Pancreas (tissue), 10 donors: Measurements from ENCODE around the gene FAM76A. TPM values are rescaled to one million over a fixed set of nuclear protein-coding genes. Genes with fewer than 3 reads are reported as not detected.
"Not testable (repeated sequence)": the region's sequence is repeated elsewhere in the genome, so short reads cannot be mapped to it uniquely, and the experiment has no call there.

Source experiments
- ATAC-seq, 4 donors: fragments of 200-7000 bp; cut with Tn5 transposase; one replicate each; pipeline versions ENCODE4 v1.8.0 to v1.9.1; 2020; ENCODE audit warnings: mild to moderate bottlenecking in 4 of 4, moderate library complexity in 4 of 4
- DNase-seq, 6 donors: peaks; one replicate each; pipeline ENCODE4 v3.0.0-alpha.2; 2020
- FAIRE-seq: peaks from 2 replicates; lab custom pipeline; 2012; peaks lifted over from hg19 to GRCh38; lab: Jason Lieb, UNC
- H3K27ac ChIP-seq, 4 donors: fragments of 200-600 bp; sonication (generic); 1 replicate in 3 of 4; 2 replicates in 1 of 4; pipeline versions ENCODE4 v1.5.0 to v1.8.0; 2020
- H3K27me3 ChIP-seq, 4 donors: fragments of 200-600 bp; one replicate each; pipeline ENCODE4 v1.8.0; 2021
- H3K36me3 ChIP-seq, 3 donors: fragments of 200-600 bp; sonication (generic) in 1 of 3; one replicate each; pipeline versions ENCODE4 v1.5.0 to v1.8.0; 2020 to 2021
- H3K4me1 ChIP-seq, 3 donors: fragments of 200-600 bp; one replicate each; pipeline ENCODE4 v1.8.0; 2021
- H3K4me3 ChIP-seq, 4 donors: fragments of 200-600 bp; sonication (generic) in 2 of 4; one replicate each; pipeline versions ENCODE4 v1.5.0 to v1.8.0; 2020 to 2021
- H3K9me3 ChIP-seq, 4 donors: fragments of 200-600 bp; one replicate each; pipeline ENCODE4 v1.8.0; 2021
- WGBS, 2 donors: extraction: QIAGEN DNeasy Blood & Tissue Kit; methylation state at CpG; one replicate each; pipeline ENCODE4 v1.1.7; 2013; 5-methylcytosine and 5-hydroxymethylcytosine counted together
- intact Hi-C, 3 donors: fragments of 100-400 bp; cut with DNase I; formaldehyde crosslinking; loops; one replicate each; pipeline versions ENCODE4 v1.11.1 to v1.14.2; 2022
- polyA plus RNA-seq, 2 donors: library from polyadenylated mRNA; stranded (reverse); fragments of 200-250 nt; gene quantifications; one replicate each; pipeline ENCODE4 v1.2.3, GENCODE V29; 2013
- total RNA-seq, 6 donors: library from RNA; stranded (reverse); fragmentation: NEBNext Ultra II Directional in 4 of 6; extraction: Animal tissue kit (Norgen Biotek cat#: 25700) in 4 of 6; gene quantifications; one replicate each; pipeline versions ENCODE4 v1.2.1 to v1.2.4, GENCODE V29; 2021 to 2023
- TF ChIP-seq, protein P1 (sequence below), 4 donors: fragments of 200-600 bp; sonication (generic) in 3 of 4; IDR thresholded peaks; one replicate each; pipeline versions ENCODE4 v1.5.0 to v1.8.0; 2021; ENCODE audit warnings: antibody characterized with exemption in 4 of 4
- donor health status: healthy with polysubstance abuse.
- donor health status: DM: no; HTN: no; CAD: no; lungs with moderate emphysema.
- donor health status: DM: no; HTN: no; CAD: no.
- donor health status: control.
- donor health status: control.
- donor health status: Bipolar disorder and iron deficiency.
- donor health status: DM: yes; HTN: yes; CAD: no.
- donor health status: DM: no; HTN: no; CAD: no.
- donor health status: DM: no; HTN: no; CAD: no.
- donor health status: DM: yes; HTN: yes; CAD: no.

The FAM76A gene
- total and polyA plus RNA-seq, 8 donors: 4.3 to 8.7 (median 6.3) TPM

DNA sequence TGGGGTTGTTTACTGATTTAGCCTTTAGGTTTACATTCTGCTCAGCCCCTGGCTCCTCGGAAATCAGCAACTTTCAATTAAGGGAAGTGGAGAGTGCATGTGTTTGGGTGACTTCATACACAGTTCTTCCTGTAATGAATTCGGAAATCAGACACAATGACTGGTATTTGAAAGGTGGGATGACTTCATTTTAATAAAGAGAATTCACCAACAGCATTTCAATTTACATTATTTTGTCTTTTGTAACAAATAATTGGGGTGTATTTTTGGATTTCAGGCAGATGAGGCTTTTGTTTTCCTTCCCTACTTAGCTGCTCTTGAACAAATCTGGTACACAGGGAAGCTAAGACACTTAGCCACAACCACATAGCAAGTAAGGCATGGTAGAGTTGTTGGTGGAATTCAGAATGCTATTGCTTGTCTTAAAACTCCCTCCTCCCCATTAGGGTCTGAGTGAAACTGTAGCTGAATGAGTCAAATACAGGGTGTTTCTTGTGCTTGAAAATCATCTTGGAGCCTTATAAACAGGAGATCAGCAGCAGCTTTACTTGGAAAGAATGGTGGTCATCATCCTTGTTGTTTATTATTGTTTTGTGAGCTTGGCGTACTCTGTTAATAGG is 48.2 kb downstream of the FAM76A start:
- 26 to 31% methylated on average over 3 of the region's 3 CpGs for WGBS, 2 donors
- TF ChIP-seq, protein P1, sequence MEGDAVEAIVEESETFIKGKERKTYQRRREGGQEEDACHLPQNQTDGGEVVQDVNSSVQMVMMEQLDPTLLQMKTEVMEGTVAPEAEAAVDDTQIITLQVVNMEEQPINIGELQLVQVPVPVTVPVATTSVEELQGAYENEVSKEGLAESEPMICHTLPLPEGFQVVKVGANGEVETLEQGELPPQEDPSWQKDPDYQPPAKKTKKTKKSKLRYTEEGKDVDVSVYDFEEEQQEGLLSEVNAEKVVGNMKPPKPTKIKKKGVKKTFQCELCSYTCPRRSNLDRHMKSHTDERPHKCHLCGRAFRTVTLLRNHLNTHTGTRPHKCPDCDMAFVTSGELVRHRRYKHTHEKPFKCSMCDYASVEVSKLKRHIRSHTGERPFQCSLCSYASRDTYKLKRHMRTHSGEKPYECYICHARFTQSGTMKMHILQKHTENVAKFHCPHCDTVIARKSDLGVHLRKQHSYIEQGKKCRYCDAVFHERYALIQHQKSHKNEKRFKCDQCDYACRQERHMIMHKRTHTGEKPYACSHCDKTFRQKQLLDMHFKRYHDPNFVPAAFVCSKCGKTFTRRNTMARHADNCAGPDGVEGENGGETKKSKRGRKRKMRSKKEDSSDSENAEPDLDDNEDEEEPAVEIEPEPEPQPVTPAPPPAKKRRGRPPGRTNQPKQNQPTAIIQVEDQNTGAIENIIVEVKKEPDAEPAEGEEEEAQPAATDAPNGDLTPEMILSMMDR (IDR thresholded peaks at IDR 0.05): no peak
- Histone ChIP-seq H3K9me3 (no peaks in the 10 kb centered on the region), H3K4me3 (peak overlapping the region; percentile 71 to 95 (median 88)), H3K27me3 (no peaks in the 10 kb centered on the region), H3K36me3 (no peaks in the 10 kb centered on the region), H3K4me1 (peaks cover 4 to 16% (median 12%) of the 10 kb centered on the region in 3 donors), H3K27ac (peak overlapping the region; percentile 74 to 89 (median 84))
- no peak for DNase-seq
- FAIRE-seq: no peak
- peak; percentile 2 to 37 (median 16) for ATAC-seq
- intact Hi-C loops: no loop called here

DNA sequence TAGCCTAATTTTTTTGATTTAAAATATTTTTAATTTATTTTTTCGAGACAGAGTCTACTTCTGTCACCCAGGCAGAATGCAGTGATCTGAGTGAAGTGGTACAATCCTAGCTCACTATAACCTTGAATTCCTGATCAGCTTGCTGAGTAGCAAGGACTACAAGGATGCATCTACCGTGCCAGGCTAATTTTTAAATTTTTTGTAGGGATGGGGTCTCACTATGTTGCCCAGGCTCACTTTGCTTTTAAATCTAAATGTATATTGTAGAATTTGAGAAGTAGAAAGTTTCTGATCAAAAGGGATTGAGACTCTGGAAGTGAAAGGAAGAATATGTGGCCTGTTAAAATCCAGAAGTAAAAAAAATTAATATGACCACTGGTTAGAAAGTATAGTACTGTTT is 48.9 kb downstream of the FAM76A start:
- Histone ChIP-seq H3K27ac (peak overlapping the region in 1 of 4 donors; percentile 89), H3K9me3 (no peaks in the 10 kb centered on the region), H3K4me3 (peak overlapping the region in 1 of 4 donors; percentile 71), H3K36me3 (no peaks in the 10 kb centered on the region), H3K4me1 (peaks cover 4 to 16% (median 12%) of the 10 kb centered on the region in 3 donors), H3K27me3 (no peaks in the 10 kb centered on the region)
- intact Hi-C loops: no loop called here
- WGBS, 2 donors: 72 to 77% methylated on average over 2 of the region's 2 CpGs
- DNase-seq (no peak), FAIRE-seq (no peak), ATAC-seq (no peak)
- TF ChIP-seq, protein P1 (IDR thresholded peaks at IDR 0.05): no peak

DNA sequence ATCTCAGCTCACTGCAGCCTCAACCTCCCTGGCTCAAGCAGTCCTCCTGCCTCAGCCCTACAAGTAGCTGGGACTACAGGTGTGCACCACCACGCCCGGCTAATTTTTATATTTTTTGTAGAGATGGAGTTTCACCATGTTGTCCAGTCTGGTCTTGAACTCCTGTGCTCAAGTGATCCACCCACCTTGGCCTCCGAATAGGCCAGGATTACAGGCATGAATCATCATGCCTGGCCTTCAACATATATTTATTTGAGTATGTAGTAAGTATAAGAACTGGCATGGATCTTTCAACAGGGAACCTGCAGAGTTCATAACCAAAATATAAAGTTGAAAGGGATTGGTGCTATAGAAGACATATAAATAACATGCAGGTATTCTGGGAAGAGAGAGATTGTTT is 49.6 kb downstream of the FAM76A start:
- H3K36me3 ChIP-seq, DNase-seq, FAIRE-seq, H3K4me3 ChIP-seq, H3K27ac ChIP-seq, intact Hi-C loops, H3K27me3 ChIP-seq, ATAC-seq, H3K9me3 ChIP-seq: not testable (repeated sequence)
- 71 to 76% methylated on average over 3 of the region's 3 CpGs for WGBS, 2 donors
- peaks cover 4 to 16% (median 12%) of the 10 kb centered on the region in 3 donors for H3K4me1 ChIP-seq

DNA sequence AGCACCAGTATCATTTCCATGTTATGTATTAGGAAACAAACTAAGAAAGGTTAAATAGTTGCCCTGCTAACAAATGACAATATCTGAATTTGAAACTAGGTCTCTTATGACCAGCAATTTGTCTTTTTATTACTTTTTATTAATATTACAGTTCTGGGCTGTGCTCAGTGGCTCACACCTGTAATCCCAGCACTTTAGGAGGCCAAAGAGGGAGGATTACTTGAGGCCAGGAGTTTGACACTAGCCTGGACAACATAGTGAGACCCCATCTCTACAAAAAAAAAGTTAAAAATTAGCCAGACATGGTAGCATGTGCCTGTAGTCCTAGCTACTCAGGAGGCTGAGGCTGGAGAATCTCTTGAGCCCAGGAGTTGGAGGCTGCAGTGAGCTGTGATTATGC is 50.5 kb downstream of the FAM76A start:
- H3K27me3 ChIP-seq, DNase-seq, FAIRE-seq, H3K27ac ChIP-seq, intact Hi-C loops, H3K4me3 ChIP-seq, H3K9me3 ChIP-seq, H3K36me3 ChIP-seq, ATAC-seq: not testable (repeated sequence)
- H3K4me1 ChIP-seq: peaks cover 4 to 16% (median 12%) of the 10 kb centered on the region in 3 donors

DNA sequence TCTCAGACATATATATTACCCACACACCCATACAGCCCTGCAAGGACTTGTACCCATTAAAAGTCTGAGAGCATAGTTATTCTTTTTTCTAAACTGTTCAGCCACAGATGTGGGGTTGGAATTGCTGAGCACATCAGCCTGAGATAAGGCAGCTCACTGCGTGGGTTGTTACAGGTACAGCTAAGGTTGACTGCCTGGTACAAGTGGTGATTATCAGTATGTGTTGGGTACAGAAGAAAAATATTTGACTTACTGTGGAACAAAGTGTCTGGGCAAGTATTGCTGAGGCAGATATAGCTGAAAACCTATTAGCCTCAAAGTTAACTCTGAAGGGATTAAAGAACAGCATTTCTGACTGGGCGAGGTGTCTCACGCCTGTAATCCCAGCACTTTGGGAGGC is 52.3 kb downstream of the FAM76A start:
- Histone ChIP-seq H3K27me3 (no peaks in the 10 kb centered on the region), H3K4me3 (no peak overlapping the region), H3K4me1 (peaks cover 4 to 16% (median 12%) of the 10 kb centered on the region in 3 donors), H3K27ac (no peak overlapping the region), H3K36me3 (no peaks in the 10 kb centered on the region), H3K9me3 (no peaks in the 10 kb centered on the region)
- intact Hi-C loops: no loop called here
- TF ChIP-seq, protein P1 (IDR thresholded peaks at IDR 0.05): no peak
- no peak for FAIRE-seq
- 70 to 71% methylated on average over 3 of the region's 3 CpGs for WGBS, 2 donors
- DNase-seq: no peak
- peak in 1 of 4 donors; percentile 26 for ATAC-seq

DNA sequence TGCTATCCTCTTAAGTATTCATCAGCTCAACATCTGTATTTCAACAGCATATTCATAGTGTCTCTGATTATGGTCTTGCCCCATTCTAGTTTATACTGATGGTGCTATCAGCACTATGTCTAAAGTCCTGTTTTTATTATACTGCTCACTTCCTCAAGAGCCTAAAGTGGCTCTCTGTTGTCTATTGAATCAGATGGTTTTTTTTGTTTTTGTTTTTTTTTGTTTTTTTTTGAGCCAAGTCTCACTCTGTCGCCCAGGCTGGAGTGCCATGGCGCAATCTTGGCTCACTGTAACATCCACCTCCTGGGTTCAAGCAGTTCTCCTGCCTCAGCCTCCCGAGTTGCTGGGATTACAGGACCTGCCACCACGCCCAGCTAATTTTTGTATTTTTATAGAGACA is 53.4 kb downstream of the FAM76A start:
- Histone ChIP-seq H3K4me1 (peaks cover 4 to 13% (median 7%) of the 10 kb centered on the region in 3 donors), H3K4me3 (no peak overlapping the region), H3K36me3 (no peaks in the 10 kb centered on the region), H3K27ac (no peak overlapping the region), H3K27me3 (no peaks in the 10 kb centered on the region), H3K9me3 (no peaks in the 10 kb centered on the region)
- TF ChIP-seq, protein P1 (IDR thresholded peaks at IDR 0.05): no peak
- DNase-seq (no peak), ATAC-seq (no peak), FAIRE-seq (no peak)
- 87 to 94% methylated on average over 4 of the region's 4 CpGs for WGBS, 2 donors
- intact Hi-C loops: no loop called here
